Kidney capillary endothelial cell (primary cell): Measurements from ENCODE around the gene ATPAF2.

Experiments used
- DNase-seq: peaks from one replicate; pipeline ENCODE4 v3.0.0-alpha.2; 2018; ENCODE audit warnings: low spot score

The ATPAF2 gene

GRCh38 chr17:18038861-18039534 is at the start of gene ATPAF2, which contains the start of gene GID4:
ATPAF2 (minus strand) TSS chr17:18039168; CDS start chr17:18039013, 155 bp downstream.
GID4 (plus strand) TSS chr17:18039408; CDS start chr17:18039465, 57 bp downstream.
- DNase-seq = peak; percentile 99

GRCh38 chr17:18087610-18088491 is 48.9 kb upstream of the ATPAF2 start, which contains the start of gene DRG2:
DRG2 (plus strand) TSS chr17:18087948; CDS start chr17:18088024, 76 bp downstream.
- peak; percentile 84 for DNase-seq

GRCh38 chr17:18084256-18084655 is 45.3 kb upstream of the ATPAF2 start:
- DNase-seq = no peak

GRCh38 chr17:18079543-18079942 is 40.6 kb upstream of the ATPAF2 start:
- no peak for DNase-seq

GRCh38 chr17:18076936-18077335 is 38.0 kb upstream of the ATPAF2 start:
- DNase-seq = no peak

GRCh38 chr17:18074566-18075272 is 35.8 kb upstream of the ATPAF2 start:
- no peak for DNase-seq

GRCh38 chr17:18071751-18072150 is 32.8 kb upstream of the ATPAF2 start:
- DNase-seq = no peak

- DNase-seq = no peak
These were observed 31.9 kb upstream of the ATPAF2 start for GRCh38 chr17:18070861-18071340.

GRCh38 chr17:18069101-18069500 is 30.1 kb upstream of the ATPAF2 start:
- no peak for DNase-seq

GRCh38 chr17:18066866-18067265 is 27.9 kb upstream of the ATPAF2 start:
- DNase-seq = no peak

- DNase-seq = no peak
These were observed 26.6 kb upstream of the ATPAF2 start for GRCh38 chr17:18065546-18065945.

GRCh38 chr17:18064053-18064452 is 25.1 kb upstream of the ATPAF2 start:
- DNase-seq = no peak

GRCh38 chr17:18059283-18059682 is 20.3 kb upstream of the ATPAF2 start:
- no peak for DNase-seq

- no peak for DNase-seq
These were observed 17.2 kb upstream of the ATPAF2 start for GRCh38 chr17:18056214-18056613.

GRCh38 chr17:18055597-18055996 is 16.6 kb upstream of the ATPAF2 start:
- DNase-seq = no peak

- DNase-seq = no peak
These were observed 6.9 kb upstream of the ATPAF2 start for GRCh38 chr17:18045691-18046350.

- no peak for DNase-seq
These were observed 5.6 kb upstream of the ATPAF2 start for GRCh38 chr17:18044609-18045008.

GRCh38 chr17:18043491-18043890 is 4.5 kb upstream of the ATPAF2 start:
- DNase-seq = peak; percentile 21

GRCh38 chr17:18042983-18043382 is 4.0 kb upstream of the ATPAF2 start:
- no peak for DNase-seq

- no peak for DNase-seq
These were observed 2.8 kb upstream of the ATPAF2 start for GRCh38 chr17:18041776-18042175.

- peak; percentile 7 for DNase-seq
These were observed 1.4 kb upstream of the ATPAF2 start for GRCh38 chr17:18040261-18040858.
